Lower lobe of right lung (tissue), 2 donors: ENCODE results near the gene MTRF1L. TPM values are rescaled to one million over a fixed set of nuclear protein-coding genes. Genes with fewer than 3 reads are reported as not detected.

Experiments used
- ATAC-seq, 2 donors: fragments of 200-7000 bp; cut with Tn5 transposase; one replicate each; pipeline ENCODE4 v1.9.1; 2020 to 2022; ENCODE audit warnings: mild to moderate bottlenecking in 2 of 2, moderate library complexity in 2 of 2
- DNase-seq: peaks from one replicate; pipeline ENCODE4 v3.0.0-alpha.2; 2020
- H3K27ac ChIP-seq: fragments of 200-600 bp; one replicate; pipeline ENCODE4 v1.8.0; 2022
- H3K27me3 ChIP-seq: fragments of 200-600 bp; one replicate; pipeline ENCODE4 v1.8.0; 2022; ENCODE audit warnings: low read depth
- H3K36me3 ChIP-seq: fragments of 200-600 bp; one replicate; pipeline ENCODE4 v1.8.0; 2022; ENCODE audit warnings: mild to moderate bottlenecking
- H3K4me1 ChIP-seq: fragments of 200-600 bp; one replicate; pipeline ENCODE4 v1.8.0; 2022
- H3K4me3 ChIP-seq: fragments of 200-600 bp; one replicate; pipeline ENCODE4 v1.8.0; 2022; ENCODE audit warnings: mild to moderate bottlenecking
- H3K9me3 ChIP-seq: fragments of 200-600 bp; one replicate; pipeline ENCODE4 v1.8.0; 2022
- CTCF ChIP-seq: fragments of 200-600 bp; IDR thresholded peaks from one replicate; pipeline ENCODE4 v1.8.0; 2022; ENCODE audit warnings: antibody characterized with exemption, mild to moderate bottlenecking
- intact Hi-C: fragments of 100-400 bp; cut with DNase I; formaldehyde crosslinking; loops from one replicate; pipeline ENCODE4 v1.11.0; 2022
- total RNA-seq: library from RNA; stranded (reverse); fragmentation: NEBNext Ultra II Directional; extraction: Animal tissue kit (Norgen Biotek cat#: 25700); gene quantifications from one replicate; pipeline ENCODE4 v1.2.1, GENCODE V29; 2021
- donor health status: DM: no; HTN: yes; CAD: no; lungs with severe emphysema.

MTRF1L gene
- total RNA-seq, 1 donor from 2014 or later, result 15.6 TPM

GRCh38 chr6:153023977-153024708 lies 21.6 kb upstream of the MTRF1L start:
- Histone ChIP-seq H3K9me3 (no peaks in the 10 kb centered on the region), H3K36me3 (no peaks in the 10 kb centered on the region), H3K4me1 (no peaks in the 10 kb centered on the region), H3K4me3 (no peak overlapping the region), H3K27ac (no peak overlapping the region), H3K27me3 (no peaks in the 10 kb centered on the region)
- TF ChIP-seq CTCF, result peak; percentile 82
- intact Hi-C loops, result loop anchor here (10.0 kb wide), 1 partner anchor 159 kb away; no protein-coding TSS in a partner anchor
- ATAC-seq, result peak; percentile 83 to 89
- no peak for DNase-seq

GRCh38 chr6:153018355-153018754 lies 15.8 kb upstream of the MTRF1L start:
- no peak for TF ChIP-seq CTCF

GRCh38 chr6:153016846-153017245 lies 14.3 kb upstream of the MTRF1L start:
- no peak for TF ChIP-seq CTCF
- Histone ChIP-seq H3K9me3 (no peaks in the 10 kb centered on the region), H3K36me3 (no peaks in the 10 kb centered on the region), H3K4me1 (no peaks in the 10 kb centered on the region), H3K4me3 (no peak overlapping the region), H3K27me3 (no peaks in the 10 kb centered on the region), H3K27ac (no peak overlapping the region)
- DNase-seq (no peak), ATAC-seq (no peak)
- intact Hi-C loops, result no loop called here

More at GRCh38 chr6:153018355-153018754, 15.8 kb upstream of the MTRF1L start:
- no peak for ATAC-seq
- Histone ChIP-seq H3K36me3 (no peaks in the 10 kb centered on the region), H3K9me3 (no peaks in the 10 kb centered on the region), H3K27ac (no peak overlapping the region), H3K4me3 (no peak overlapping the region), H3K27me3 (no peaks in the 10 kb centered on the region), H3K4me1 (no peaks in the 10 kb centered on the region)
- no peak for DNase-seq
- intact Hi-C loops, result no loop called here

- Histone ChIP-seq H3K4me1 (no peaks in the 10 kb centered on the region), H3K36me3 (no peaks in the 10 kb centered on the region), H3K27ac (no peak overlapping the region), H3K27me3 (no peaks in the 10 kb centered on the region), H3K4me3 (no peak overlapping the region), H3K9me3 (no peaks in the 10 kb centered on the region)
- TF ChIP-seq CTCF, result no peak
- no peak for DNase-seq
- ATAC-seq, result no peak
- intact Hi-C loops, result no loop called here
These were observed 12.7 kb upstream of the MTRF1L start for GRCh38 chr6:153015094-153015640.

GRCh38 chr6:153013438-153013837 lies 10.9 kb upstream of the MTRF1L start:
- H3K4me3 ChIP-seq, result no peak overlapping the region
- no peak overlapping the region for H3K27ac ChIP-seq
- H3K36me3 ChIP-seq, result no peaks in the 10 kb centered on the region
- H3K27me3 ChIP-seq, result no peaks in the 10 kb centered on the region
- intact Hi-C loops, result no loop called here
- no peaks in the 10 kb centered on the region for H3K4me1 ChIP-seq
- H3K9me3 ChIP-seq, result no peaks in the 10 kb centered on the region
- ATAC-seq, result no peak
- DNase-seq, result no peak
- TF ChIP-seq CTCF, result no peak
